ENCODE results near the gene TAF15.
A peak's percentile ranks its signal among the peaks of the same experiment; 100 is the strongest.

Gene TAF15

DNA sequence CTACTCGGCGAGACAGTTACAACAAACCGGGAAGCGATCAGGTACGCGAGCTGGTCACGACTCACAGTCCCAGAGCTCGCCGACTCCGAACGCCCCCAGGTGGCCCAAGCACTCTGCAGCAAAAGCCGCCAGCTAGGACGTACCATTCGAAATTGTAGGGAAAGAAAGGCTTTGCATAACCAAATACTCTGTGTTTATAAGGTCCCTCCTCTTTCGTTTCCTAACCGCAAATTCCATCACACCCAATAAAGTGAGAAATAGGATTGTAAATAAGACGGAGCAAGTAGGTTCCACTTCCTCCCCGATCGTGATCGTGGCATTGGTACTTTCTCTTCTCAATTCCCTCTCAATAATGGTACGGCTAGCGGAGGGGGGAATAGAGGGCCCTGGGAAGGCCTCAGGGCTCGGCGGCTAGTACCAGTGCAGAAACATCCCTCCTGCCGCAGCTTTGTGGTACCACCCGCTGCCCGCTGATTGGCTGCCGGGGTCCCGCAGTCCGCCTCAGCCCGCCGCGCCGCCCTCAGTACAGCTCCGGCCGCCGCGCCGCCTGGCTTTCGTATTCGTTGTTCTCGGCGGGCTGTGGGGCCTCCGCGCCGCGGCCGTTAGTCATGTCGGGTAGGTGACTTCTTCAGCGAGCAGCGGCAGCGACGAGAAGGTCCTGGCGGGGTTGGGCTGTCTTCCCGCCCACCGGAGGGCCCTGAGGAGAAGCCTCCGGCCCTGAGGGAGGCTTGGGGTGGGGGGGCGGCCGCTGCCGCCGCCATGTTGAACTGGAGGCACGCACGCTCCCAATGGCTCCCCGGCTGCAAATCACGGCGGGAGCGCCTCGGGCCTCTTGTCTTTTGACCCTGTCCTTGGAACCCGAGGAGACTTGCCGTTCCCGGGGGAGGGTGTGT, at the start of gene TAF15:
TAF15 (plus strand) TSS at position 523 of the 893 bp plus-strand sequence; CDS start at position 609, 86 bp downstream.
- Histone ChIP-seq H3K9ac (ENCODE audit: low read depth, low read length) (peak within 1 kb of the TSS; percentile 96), H3K4me1 (ENCODE audit: insufficient read depth, low read length) (peaks cover 8% of the 10 kb centered on the region; the same call in 1 of the 2 replicates), H3K9me3 (ENCODE audit: control insufficient read depth, insufficient read depth, low read length) (no peaks in the 10 kb centered on the region), H3K36me3 (ENCODE audit: insufficient read depth, low read length) (no peaks in the 10 kb centered on the region)

- H3K36me3 ChIP-seq (ENCODE audit: insufficient read depth, low read length) = no peaks in the 10 kb centered on the region
- no peaks in the 10 kb centered on the region for H3K4me1 ChIP-seq (ENCODE audit: insufficient read depth, low read length)
- H3K9ac ChIP-seq (ENCODE audit: low read depth, low read length) = no peak within 1 kb of the TSS
- peaks cover 2% of the 10 kb centered on the region; the same call in 1 of the 2 replicates for H3K9me3 ChIP-seq (ENCODE audit: control insufficient read depth, insufficient read depth, low read length)
These were observed 48.7 kb upstream of the TAF15 start, which contains the start of gene C17orf50 for GRCh38 chr17:35760587-35760986. TSS of gene C17orf50 (plus strand) at chr17:35760887. CDS start at chr17:35760942, 55 bp downstream.

- Histone ChIP-seq H3K9me3 (ENCODE audit: control insufficient read depth, insufficient read depth, low read length) (peaks cover 2% of the 10 kb centered on the region; the same call in 1 of the 2 replicates), H3K36me3 (ENCODE audit: insufficient read depth, low read length) (no peaks in the 10 kb centered on the region), H3K9ac (ENCODE audit: low read depth, low read length) (no peak overlapping the region), H3K4me1 (ENCODE audit: insufficient read depth, low read length) (no peaks in the 10 kb centered on the region)
These were observed 47.7 kb upstream of the TAF15 start for GRCh38 chr17:35761601-35762000.

DNA sequence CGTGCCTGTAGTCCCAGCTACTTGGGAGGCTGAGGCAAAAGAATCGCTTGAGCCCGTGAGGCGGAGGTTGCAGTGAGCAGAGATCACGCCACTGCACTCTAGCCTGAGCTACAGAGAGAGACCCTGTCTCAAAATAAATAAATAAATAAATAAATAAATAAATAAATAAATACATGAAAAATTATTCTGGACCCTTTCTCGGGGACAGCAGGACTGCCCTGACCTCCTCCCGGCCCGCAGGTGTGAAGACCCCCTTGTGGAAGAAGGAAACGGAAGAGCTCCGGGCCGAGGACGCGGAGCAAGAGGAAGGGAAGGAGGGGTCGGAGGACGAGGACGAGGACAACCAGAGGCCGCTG, 45.5 kb upstream of the TAF15 start:
- H3K36me3 ChIP-seq (ENCODE audit: insufficient read depth, low read length) = no peaks in the 10 kb centered on the region
- H3K9ac ChIP-seq (ENCODE audit: low read depth, low read length) = no peak overlapping the region
- no peaks in the 10 kb centered on the region for H3K4me1 ChIP-seq (ENCODE audit: insufficient read depth, low read length)
- peaks cover 2% of the 10 kb centered on the region; the same call in 1 of the 2 replicates for H3K9me3 ChIP-seq (ENCODE audit: control insufficient read depth, insufficient read depth, low read length)

GRCh38 chr17:35764123-35764991, 44.9 kb upstream of the TAF15 start:
- no peaks in the 10 kb centered on the region for H3K36me3 ChIP-seq (ENCODE audit: insufficient read depth, low read length)
- H3K4me1 ChIP-seq (ENCODE audit: insufficient read depth, low read length) = no peaks in the 10 kb centered on the region
- H3K9me3 ChIP-seq (ENCODE audit: control insufficient read depth, insufficient read depth, low read length) = peaks cover 2% of the 10 kb centered on the region; the same call in 1 of the 2 replicates
- H3K9ac ChIP-seq (ENCODE audit: low read depth, low read length) = peak overlapping the region; percentile 70; the same call in 1 of the 2 replicates

DNA sequence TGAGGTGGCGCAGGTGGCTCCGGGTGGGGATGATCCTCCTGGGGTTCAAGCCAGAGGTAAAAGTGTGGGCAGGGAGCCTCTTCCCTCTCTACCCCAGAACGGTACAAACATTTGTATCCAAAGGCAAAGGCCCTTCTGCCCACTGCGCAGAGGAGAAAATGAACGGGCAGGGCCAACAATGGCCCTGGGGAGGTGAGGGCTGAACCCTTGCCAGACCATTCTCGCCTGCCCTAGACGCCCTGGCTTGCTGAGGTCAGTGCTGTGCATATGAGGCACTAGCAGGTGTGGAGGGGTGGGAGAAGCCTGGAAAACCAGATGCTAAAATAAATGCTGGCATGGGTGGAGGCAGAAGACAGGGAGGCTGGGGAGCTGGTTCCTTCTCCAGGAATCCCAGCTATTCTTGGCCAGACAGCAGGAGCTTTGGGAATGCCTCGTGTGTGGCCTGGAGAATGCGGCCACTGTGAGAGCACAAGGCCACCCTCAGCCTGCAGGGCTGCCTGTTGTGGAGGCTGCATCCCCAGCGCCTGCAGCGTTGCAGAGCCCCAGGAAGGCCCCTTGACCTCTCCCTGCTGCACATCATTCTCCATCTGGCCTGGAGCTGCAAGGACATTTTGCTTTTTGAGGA, 44.1 kb upstream of the TAF15 start:
- Histone ChIP-seq H3K9me3 (ENCODE audit: control insufficient read depth, insufficient read depth, low read length) (peaks cover 2% of the 10 kb centered on the region; the same call in 1 of the 2 replicates), H3K9ac (ENCODE audit: low read depth, low read length) (no peak overlapping the region), H3K36me3 (ENCODE audit: insufficient read depth, low read length) (no peaks in the 10 kb centered on the region), H3K4me1 (ENCODE audit: insufficient read depth, low read length) (no peaks in the 10 kb centered on the region)

DNA sequence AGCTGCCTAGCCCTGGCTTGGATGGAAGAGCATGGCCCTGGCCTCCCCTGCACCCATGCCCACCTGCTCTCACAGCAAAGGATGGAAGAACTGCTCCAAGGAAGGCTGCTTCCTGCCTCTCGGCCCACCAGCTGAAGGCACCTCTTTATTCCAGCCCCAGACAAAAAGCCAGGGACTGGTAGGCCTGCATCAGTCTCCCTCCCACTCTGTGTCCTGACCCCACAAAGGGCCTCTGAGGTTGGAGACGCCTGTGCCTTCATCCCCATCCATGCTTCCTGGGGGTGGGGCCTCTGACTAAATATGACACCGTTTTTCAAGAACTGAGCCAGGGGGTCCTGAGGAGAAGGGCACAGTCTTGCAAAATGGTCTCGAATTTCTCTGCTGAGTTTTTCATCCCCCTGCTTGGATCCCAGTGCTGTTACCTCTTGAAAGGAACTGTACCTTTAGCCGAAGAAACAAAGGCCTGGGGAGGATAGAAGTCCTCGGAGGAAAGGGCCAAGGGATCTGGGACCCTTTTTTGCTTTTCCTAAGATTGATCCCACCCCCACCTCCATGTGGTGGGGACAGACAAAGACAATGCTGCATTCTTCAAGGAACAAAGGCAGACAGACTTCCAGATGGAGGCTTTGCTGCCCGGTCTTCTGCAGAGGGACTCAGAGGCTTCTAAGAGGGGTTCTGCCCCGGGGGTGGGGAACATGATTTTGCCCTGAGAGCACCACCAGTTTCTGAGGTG, 43.4 kb upstream of the TAF15 start:
- Histone ChIP-seq H3K4me1 (ENCODE audit: insufficient read depth, low read length) (no peaks in the 10 kb centered on the region), H3K36me3 (ENCODE audit: insufficient read depth, low read length) (no peaks in the 10 kb centered on the region), H3K9ac (ENCODE audit: low read depth, low read length) (no peak overlapping the region), H3K9me3 (ENCODE audit: control insufficient read depth, insufficient read depth, low read length) (peaks cover 2% of the 10 kb centered on the region; the same call in 1 of the 2 replicates)

- peaks cover 2% of the 10 kb centered on the region; the same call in 1 of the 2 replicates for H3K9me3 ChIP-seq (ENCODE audit: control insufficient read depth, insufficient read depth, low read length)
- no peaks in the 10 kb centered on the region for H3K36me3 ChIP-seq (ENCODE audit: insufficient read depth, low read length)
- no peaks in the 10 kb centered on the region for H3K4me1 ChIP-seq (ENCODE audit: insufficient read depth, low read length)
- H3K9ac ChIP-seq (ENCODE audit: low read depth, low read length) = no peak overlapping the region
These were observed 42.8 kb upstream of the TAF15 start for GRCh38 chr17:35766489-35766877.

DNA sequence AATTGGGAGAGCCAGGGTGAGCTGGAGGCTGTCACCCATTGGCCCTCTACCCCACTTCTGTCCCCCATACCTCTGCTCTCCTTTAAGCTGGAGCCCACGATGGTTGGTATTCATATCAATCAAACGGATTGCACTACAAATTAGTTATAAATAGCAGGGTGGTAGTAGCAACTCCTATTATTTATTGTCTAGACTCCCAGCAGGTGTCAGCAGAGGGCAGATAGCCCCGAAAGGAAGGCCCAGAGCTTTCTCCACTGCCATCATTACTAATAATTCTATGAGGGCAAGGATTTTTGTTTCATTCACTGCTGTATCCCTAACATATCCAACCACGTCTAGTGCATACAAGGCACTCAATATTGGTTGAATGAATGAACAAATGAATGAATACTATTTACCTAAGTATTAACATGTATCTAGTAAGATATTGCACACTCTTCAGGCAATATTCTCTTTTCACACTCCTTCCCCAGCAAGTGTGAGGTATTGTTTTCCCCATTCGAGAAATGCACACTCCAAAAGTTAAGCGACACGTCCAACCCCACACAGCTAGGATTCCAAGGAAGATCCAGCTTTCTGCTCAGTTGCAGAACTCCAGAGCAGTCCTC, 42.3 kb upstream of the TAF15 start:
- no peak overlapping the region for H3K9ac ChIP-seq (ENCODE audit: low read depth, low read length)

DNA sequence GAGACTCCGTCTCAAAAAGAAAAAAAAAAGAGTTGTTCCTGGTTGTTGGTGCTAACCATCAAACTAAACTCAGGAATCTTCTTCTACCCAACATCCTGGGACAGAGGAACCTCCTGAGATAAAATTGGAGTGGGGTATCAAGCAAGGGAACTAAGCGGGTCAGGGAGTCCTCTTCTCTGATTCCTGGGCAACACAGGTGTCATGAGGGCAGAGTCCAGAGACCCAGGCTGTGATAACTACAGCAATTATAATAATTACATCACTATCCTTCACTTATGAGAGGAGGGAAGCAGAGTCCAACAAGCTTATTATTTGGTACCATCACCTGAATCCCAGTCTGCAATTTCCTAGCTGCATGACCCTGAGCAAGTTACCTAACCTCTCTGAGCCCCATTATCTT, 40.5 kb upstream of the TAF15 start:
- no peaks in the 10 kb centered on the region for H3K4me1 ChIP-seq (ENCODE audit: insufficient read depth, low read length)
- no peaks in the 10 kb centered on the region for H3K36me3 ChIP-seq (ENCODE audit: insufficient read depth, low read length)
- no peaks in the 10 kb centered on the region for H3K9me3 ChIP-seq (ENCODE audit: control insufficient read depth, insufficient read depth, low read length)
- no peak overlapping the region for H3K9ac ChIP-seq (ENCODE audit: low read depth, low read length)

More for the DNA sequence above, 42.3 kb upstream of the TAF15 start:
- H3K36me3 ChIP-seq (ENCODE audit: insufficient read depth, low read length) = no peaks in the 10 kb centered on the region
- H3K9me3 ChIP-seq (ENCODE audit: control insufficient read depth, insufficient read depth, low read length) = peaks cover 2% of the 10 kb centered on the region; the same call in 1 of the 2 replicates
- H3K4me1 ChIP-seq (ENCODE audit: insufficient read depth, low read length) = no peaks in the 10 kb centered on the region

GRCh38 chr17:35769895-35770486, 39.3 kb upstream of the TAF15 start:
- Histone ChIP-seq H3K9me3 (ENCODE audit: control insufficient read depth, insufficient read depth, low read length) (no peaks in the 10 kb centered on the region), H3K36me3 (ENCODE audit: insufficient read depth, low read length) (no peaks in the 10 kb centered on the region), H3K4me1 (ENCODE audit: insufficient read depth, low read length) (peaks cover 8% of the 10 kb centered on the region; the same call in 1 of the 2 replicates), H3K9ac (ENCODE audit: low read depth, low read length) (no peak overlapping the region)

GRCh38 chr17:35773129-35773528, 36.2 kb upstream of the TAF15 start:
- peaks cover 10% of the 10 kb centered on the region; the same call in 1 of the 2 replicates for H3K4me1 ChIP-seq (ENCODE audit: insufficient read depth, low read length)
- H3K9me3 ChIP-seq (ENCODE audit: control insufficient read depth, insufficient read depth, low read length) = no peaks in the 10 kb centered on the region
- no peak overlapping the region for H3K9ac ChIP-seq (ENCODE audit: low read depth, low read length)
- no peaks in the 10 kb centered on the region for H3K36me3 ChIP-seq (ENCODE audit: insufficient read depth, low read length)

Data from ES-I3 (cell line).